GM19455 (cell line): Measurements from ENCODE around the gene LRP2BP.
"Not testable (repeated sequence)": the region's sequence is repeated elsewhere in the genome, so short reads cannot be mapped to it uniquely, and the experiment has no call there.

Source experiments
- ATAC-seq: cut with Tn5 transposase; IDR thresholded peaks from one replicate; pipeline ENCODE4 v1.9.1; 2021; ENCODE audit not compliant: unreplicated experiment

LRP2BP gene

GRCh38 chr4:185362570-185362969, 33.2 kb downstream of the LRP2BP start:
- ATAC-seq = not testable (repeated sequence)

- no peak for ATAC-seq
Measured at GRCh38 chr4:185361872-185362271, 33.9 kb downstream of the LRP2BP start.

DNA sequence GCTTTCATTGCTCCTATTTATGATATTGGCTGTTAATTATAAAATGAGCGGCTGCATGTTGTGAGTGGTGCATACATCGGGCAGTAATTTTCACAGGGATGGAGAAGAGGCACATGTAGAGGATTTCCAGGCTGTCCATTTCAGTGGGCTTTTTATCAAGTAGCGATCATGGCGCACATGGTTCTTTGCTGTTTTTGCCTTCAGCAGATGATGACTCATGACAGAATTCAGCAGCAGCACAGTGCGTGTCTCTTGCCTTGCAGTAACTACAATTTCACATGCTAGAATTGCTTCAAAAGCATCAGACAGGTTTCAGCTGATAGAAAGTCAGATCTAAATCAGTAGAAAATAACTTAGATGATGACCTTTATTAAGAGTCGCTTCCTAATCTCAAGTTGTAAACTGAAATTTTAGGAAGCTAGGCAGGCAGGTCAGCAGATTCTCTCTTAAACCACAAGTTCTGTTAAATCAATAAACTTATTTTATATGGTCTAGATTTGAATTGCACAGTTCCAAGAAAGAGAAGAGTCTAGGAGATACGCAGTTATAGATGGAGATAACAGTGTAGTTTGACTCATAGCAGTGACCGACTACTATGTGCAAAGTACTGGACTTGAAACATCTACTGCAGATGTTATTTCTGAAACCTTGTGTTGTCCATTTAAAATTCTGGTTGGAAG, 35.8 kb downstream of the LRP2BP start:
- no peak for ATAC-seq

DNA sequence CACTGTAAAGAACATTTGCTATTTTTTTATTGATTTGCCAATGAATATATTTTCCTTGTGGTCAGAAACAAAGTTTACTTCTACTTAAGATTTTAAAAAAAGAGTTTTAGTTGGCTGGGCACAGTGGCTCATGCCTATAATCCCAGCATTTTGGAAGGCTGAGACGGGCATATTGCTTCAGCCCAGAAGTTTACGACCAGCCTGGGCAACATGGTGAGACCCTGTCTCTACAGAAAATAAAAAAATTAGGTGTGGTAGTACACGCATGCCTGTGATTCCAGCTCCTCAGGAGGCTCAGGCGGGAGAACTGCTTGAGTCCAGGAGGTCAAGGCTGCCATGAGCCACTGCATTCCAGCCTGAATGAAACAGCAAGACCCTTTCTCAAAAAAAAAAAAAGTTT, 36.8 kb downstream of the LRP2BP start:
- no peak for ATAC-seq

DNA sequence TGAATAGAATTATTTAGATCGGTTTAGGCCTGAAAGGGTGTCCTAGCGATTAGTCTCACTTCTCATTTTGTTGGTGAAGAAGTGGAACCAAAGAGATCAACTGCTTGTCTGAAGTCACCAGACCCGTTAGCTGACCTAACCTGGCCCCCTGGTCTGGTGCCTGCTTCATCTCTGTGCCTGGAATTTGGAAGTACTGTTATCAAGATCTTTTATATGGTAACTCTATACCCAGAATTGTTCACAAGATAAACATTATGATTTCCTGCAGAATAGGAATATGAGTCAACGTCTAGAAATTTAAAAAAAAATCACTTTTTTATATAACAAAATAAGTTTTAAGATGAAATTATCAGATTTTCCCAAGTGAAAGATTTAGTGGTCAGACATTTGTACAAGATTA, 37.2 kb downstream of the LRP2BP start:
- no peak for ATAC-seq

- no peak for ATAC-seq
Measured at GRCh38 chr4:185357733-185358440, 37.8 kb downstream of the LRP2BP start.

DNA sequence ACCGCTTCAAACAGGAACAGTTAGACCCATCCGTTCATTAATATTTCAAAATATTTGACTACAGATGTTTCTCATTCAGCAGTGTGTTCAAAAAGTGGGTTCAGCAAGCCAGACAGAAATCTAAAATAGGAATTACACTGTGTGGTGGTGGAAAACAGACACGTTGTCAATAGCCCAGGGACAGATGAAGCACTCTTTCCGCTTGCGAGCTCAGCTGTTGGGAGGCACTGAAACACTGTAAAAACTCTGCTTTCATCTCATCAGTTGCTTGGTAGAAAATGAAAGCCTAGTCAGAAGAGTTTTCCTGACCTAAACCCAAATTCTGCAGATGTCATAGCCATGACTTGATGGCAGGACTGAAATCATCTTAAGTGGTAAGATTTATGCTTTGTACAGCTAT, 38.5 kb downstream of the LRP2BP start:
- ATAC-seq = no peak

DNA sequence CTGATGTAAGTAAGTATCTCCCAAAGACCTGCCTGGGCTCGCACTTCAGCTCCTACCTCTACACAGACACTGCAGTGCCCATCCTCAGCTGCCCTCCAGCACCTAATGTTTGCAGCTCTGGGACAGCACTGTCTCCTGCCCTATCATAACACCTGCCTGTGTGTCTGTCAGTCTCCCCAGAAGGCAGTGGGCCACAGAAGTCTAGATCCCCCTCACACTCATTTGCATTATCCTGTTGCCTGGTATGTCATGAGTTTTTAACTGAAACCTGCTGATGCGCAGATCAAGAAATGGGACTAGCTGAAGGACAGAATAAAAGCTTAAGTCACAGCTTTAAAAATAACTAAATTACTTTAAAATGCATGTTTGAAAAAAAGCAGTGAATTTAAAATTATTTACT, 43.0 kb downstream of the LRP2BP start:
- ATAC-seq = no peak

DNA sequence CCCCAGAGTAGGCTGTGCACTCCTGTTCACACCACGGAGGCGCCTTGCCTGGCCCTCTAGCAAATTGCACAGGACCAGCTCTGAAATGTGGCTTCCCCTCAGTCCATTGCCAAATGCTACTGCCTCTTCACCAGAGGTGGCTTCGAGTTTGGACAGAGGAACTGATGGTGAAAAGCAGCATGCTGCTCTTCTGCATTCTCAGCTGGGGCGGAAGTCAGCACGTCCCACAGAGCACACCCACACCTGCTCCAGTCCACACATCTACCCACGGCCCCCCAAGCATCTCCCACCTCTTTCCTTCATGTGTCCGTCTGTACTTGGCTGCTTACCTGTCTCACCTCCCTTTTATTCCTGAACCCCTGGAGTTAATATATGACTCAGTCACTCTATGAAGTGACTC, 43.5 kb downstream of the LRP2BP start:
- ATAC-seq = no peak

GRCh38 chr4:185351691-185352090, 44.0 kb downstream of the LRP2BP start:
- no peak for ATAC-seq

DNA sequence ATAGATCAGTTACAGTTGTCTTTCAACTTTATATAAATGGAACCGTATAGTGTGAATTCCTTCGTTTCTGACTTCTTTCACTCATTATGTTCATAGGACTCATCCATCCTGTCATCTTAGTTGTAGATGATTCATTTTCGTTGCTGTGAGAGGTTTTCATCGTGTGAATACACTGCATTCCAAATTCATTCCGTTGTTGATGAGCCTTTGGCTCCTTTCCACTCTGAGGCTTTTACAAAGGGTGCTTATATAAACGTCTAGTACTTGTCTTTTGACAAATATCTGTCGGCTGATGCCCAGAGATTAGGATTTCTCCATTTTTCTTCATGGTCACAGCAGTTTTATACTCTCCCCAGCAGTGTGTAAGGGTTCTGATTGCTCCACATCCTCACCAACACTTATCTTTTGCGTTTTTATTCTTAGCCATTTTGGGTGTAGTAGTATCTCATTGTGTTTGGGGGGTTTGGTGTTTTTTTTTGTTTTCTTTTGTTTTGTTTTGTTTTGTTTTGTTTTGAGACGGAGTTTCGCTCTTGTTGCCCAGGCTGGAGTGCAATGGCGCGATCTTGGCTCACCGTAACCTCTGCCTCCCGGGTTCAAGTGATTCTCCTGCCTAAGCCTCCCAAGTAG, 48.6 kb downstream of the LRP2BP start:
- ATAC-seq = no peak

- peak; percentile 51 for ATAC-seq
Measured at GRCh38 chr4:185344743-185345538, 50.8 kb downstream of the LRP2BP start.

GRCh38 chr4:185343726-185344581, 51.8 kb downstream of the LRP2BP start:
- peak; percentile 42 for ATAC-seq

GRCh38 chr4:185341841-185342240, 53.9 kb downstream of the LRP2BP start:
- ATAC-seq = peak; percentile 68

GRCh38 chr4:185341377-185341776, 54.3 kb downstream of the LRP2BP start:
- no peak for ATAC-seq

- ATAC-seq = no peak
Measured at GRCh38 chr4:185339941-185340340, 55.8 kb downstream of the LRP2BP start.

- ATAC-seq = no peak
Measured at GRCh38 chr4:185335579-185335978, 60.1 kb downstream of the LRP2BP start.

- ATAC-seq = no peak
Measured at GRCh38 chr4:185334326-185334725, 61.4 kb downstream of the LRP2BP start.

- ATAC-seq = peak; percentile 75
Measured at GRCh38 chr4:185332575-185333464, 62.9 kb downstream of the LRP2BP start.
